Stomach (tissue), 4 donors: Measurements from ENCODE around the gene RNF148.

Source experiments
- POLR2A ChIP-seq, 4 donors: fragments of 450-650 bp; IDR thresholded peaks; one replicate each; pipeline ENCODE4 v1.6.1; 2016; ENCODE audit warnings: antibody characterized with exemption in 4 of 4, control low read depth in 2 of 4, mild to moderate bottlenecking in 1 of 4, moderate library complexity in 1 of 4
- POLR2AphosphoS5 ChIP-seq, 3 donors: sonication (generic); formaldehyde crosslinking; IDR thresholded peaks; one replicate each; pipeline ENCODE4 v1.6.1; 2016; ENCODE audit warnings: antibody characterized with exemption in 3 of 3
- TF ChIP-seq, protein P1 (sequence below), 7 experiments: fragments of 450-650 bp in 4 of 7; fragments of 200-600 bp in 3 of 7; sonication (generic) in 3 of 7; IDR thresholded peaks; one replicate each; pipeline ENCODE4 v1.5.1; 2016 to 2019; ENCODE audit warnings: antibody characterized with exemption in 7 of 7, control low read depth in 2 of 7, mild to moderate bottlenecking in 1 of 7

DNA sequence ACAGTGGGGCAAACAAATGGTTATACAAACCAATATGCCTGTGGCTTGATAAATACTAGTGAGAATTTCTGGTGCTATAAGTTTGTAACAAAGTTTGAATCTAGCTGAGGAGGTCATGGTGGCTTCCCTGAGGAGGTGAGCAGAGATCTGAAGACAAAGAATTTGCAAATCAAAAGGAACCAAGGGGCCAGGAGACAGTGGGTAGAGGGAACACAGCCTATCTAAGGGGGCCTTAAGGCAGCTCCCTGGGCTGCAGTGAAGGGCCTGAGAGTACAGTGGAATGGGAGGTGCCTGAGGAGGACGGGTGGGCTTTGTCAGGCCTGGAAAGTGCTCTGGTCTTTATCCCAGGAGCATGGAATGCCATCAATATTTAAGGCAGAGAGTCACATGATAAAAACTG, 25.6 kb downstream of the RNF148 start:
- no peak for TF ChIP-seq POLR2AphosphoS5 (IDR thresholded peaks at IDR 0.05)
- TF ChIP-seq, protein P1, sequence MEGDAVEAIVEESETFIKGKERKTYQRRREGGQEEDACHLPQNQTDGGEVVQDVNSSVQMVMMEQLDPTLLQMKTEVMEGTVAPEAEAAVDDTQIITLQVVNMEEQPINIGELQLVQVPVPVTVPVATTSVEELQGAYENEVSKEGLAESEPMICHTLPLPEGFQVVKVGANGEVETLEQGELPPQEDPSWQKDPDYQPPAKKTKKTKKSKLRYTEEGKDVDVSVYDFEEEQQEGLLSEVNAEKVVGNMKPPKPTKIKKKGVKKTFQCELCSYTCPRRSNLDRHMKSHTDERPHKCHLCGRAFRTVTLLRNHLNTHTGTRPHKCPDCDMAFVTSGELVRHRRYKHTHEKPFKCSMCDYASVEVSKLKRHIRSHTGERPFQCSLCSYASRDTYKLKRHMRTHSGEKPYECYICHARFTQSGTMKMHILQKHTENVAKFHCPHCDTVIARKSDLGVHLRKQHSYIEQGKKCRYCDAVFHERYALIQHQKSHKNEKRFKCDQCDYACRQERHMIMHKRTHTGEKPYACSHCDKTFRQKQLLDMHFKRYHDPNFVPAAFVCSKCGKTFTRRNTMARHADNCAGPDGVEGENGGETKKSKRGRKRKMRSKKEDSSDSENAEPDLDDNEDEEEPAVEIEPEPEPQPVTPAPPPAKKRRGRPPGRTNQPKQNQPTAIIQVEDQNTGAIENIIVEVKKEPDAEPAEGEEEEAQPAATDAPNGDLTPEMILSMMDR (IDR thresholded peaks at IDR 0.05) = no peak
- TF ChIP-seq POLR2A (IDR thresholded peaks at IDR 0.05) = no peak
